Left lobe of liver (tissue), 2 donors: ENCODE results near the gene URB1. TPM values are rescaled to one million over a fixed set of nuclear protein-coding genes. Genes with fewer than 3 reads are reported as not detected.
A peak's percentile ranks its signal among the peaks of the same experiment; 100 is the strongest.

Experiments used
- ATAC-seq: fragments of 200-7000 bp; cut with Tn5 transposase; one replicate; pipeline ENCODE4 v1.9.1; 2020; ENCODE audit warnings: mild to moderate bottlenecking, moderate library complexity
- DNase-seq: peaks from one replicate; pipeline ENCODE4 v3.0.0-alpha.2; 2020; ENCODE audit warnings: low spot score
- total RNA-seq: library from RNA; stranded (reverse); gene quantifications from one replicate; pipeline ENCODE4 v1.2.1, GENCODE V29; 2021
- donor health status: DM: no; HTN: no; CAD: no; lungs with moderate emphysema.
- donor health status: DM: no; HTN: yes; CAD: no.

Gene URB1
- total RNA-seq, 1 donor from 2014 or later = 9.2 TPM

DNA sequence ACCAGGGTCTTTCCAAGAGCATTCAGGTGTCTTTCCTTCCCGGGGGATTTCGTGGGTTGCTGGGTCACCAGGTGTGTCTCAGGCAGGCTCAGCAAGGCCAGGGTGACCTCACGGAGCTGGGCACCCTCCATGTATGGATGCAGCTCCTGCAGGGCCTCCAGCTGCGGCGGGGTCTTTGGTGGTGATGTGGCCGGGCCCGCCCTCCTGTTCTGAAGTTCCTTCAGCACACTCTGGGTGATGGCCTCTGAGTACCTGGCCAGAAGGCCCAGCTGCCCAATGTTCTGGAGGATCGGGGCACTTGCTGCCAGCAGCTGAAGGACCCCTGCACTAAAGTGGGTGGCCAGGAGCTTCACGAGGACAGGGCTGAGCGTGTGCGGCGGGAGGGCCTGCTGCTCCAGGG lies 45.5 kb downstream of the URB1 start:
- DNase-seq (peak; percentile 40), ATAC-seq (no peak)

DNA sequence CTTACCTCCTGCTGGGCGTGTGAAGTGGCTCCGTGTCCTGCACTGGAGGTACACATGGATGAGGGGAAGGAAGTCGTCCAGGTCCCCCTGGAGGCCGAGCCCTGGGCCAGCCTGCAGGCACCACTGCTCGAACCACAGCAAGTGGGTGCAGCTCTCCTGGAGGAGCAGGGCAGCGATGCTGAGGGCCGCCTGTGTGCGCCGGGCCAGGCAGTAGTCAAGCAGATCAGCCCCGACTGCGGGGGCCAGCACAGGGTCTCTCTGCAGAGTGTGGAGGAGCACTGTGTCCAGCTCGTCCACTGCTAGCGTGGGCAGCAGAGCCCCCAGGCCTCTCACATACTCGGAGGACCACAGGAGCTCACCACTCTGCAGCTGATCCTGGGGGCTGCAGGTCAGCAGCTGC lies 45.9 kb downstream of the URB1 start:
- ATAC-seq = no peak
- DNase-seq = peak; percentile 36

DNA sequence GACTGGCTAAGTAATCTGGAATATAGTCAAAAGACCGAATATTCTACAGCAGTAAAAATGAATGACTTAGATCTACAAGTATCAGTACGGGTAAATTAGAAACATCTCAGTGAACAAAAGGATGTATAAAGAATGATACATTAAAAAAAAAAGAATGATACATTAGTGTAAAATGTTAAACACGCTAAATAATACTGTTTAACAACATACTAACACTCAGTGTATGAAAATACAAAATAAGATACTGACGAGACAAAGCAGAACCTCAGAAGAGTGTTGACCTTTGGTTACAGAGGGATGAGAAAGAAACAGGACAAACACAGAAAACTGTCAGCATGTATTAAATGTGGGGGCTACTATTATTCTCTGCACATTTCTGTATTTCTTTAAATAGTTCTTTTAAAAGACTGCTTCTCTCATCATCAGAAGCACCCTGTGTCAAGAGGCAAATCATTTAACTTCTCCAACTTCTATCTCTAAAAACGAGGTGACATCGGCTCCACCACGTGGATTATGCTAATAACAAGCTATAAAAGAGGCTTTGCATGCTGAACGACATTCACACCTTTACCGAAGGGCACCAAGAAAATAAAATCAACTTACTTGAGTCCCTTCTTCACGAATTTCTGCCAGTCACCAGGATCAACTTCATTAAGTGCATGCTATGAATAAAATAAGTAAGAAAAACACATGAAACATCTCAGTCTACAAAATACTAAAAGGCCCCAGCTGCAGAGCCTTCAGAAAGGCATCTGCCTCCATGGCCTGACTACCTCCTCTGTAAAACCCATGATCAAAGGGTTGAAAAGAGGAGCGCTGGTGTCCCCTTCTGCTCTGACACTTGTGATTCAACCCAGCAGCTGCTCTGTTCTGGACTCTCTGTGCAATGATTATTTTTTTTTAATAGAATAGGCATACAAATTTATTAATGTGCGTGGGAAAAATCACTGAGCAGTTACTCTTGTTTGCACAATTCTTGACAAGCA lies 51.7 kb downstream of the URB1 start:
- no peak for ATAC-seq
- peak; percentile 1 for DNase-seq

DNA sequence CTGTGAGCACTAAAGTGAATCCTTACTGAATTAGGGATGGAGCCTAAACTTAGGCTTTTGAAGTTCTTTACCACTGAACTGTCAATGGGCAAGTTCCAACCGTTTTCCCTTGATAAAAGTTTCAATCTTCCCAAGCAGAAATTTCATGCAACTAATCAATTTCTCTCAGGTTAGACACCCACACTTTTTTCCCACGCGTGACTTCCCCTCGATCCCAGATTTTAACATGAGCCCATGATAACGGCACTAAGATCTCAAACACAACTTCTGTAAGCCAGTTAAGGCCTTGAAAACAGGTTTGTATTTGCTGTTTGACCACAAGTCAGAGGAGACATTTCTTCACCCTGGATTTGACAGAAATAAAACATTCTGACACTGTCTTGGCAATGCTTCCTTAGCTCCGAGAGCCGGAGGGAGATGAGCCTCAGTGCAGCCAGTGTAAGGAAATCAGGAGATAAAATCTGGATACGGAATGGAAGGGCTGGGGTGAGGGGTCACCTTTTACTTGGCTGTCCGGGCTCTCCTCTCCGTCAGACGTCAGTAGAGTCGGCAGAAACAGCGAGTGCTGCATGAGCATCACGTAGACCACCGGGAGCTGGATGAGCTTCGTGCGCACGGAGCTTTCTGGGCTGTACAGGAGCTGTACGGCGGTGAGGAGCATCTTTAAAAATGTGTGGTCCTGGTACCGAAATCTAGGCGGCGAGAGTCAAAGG lies 54.4 kb downstream of the URB1 start:
- no peak for ATAC-seq

DNA sequence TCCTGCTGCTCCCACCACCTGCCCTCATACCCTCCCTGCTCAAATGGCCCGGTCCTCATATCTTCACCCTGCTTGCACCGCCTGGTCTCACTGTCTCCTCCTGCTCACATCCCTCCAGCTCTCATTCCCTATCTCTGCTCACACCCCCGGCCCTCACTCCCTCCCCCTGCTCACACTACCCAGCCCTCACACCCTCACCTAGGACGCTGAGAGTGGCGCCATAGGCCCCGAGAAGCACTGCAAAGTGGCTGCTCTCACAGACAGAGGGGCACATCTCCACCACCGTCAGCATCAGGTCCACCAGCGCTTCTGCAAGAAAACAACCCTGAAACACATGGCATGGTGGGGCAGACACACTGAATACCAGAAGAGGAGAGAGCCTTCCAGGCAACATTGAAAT lies 55.6 kb downstream of the URB1 start:
- ATAC-seq (no peak), DNase-seq (peak; percentile 27)

More for the DNA sequence above, 54.4 kb downstream of the URB1 start:
- peak; percentile 21 for DNase-seq

DNA sequence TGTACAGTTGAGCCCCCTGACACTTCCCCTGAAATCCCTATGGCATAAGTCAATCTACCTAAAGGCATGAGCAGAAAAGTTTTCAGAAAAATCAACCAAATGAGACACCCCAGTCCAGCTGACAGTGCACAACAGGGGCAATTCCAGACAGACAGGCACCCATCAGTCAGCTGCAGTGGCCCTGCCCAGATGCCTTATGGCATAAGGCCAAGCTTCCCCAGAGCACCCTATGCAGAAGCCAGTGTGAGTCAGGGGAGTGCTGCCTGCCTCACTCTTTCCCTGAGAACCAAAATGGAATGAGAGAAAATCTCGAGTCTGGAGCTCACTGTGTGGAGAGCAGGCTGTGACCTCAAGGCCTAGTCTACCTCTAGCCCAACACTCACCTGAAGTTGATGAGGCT lies 56.1 kb downstream of the URB1 start:
- peak; percentile 31 for ATAC-seq

DNA sequence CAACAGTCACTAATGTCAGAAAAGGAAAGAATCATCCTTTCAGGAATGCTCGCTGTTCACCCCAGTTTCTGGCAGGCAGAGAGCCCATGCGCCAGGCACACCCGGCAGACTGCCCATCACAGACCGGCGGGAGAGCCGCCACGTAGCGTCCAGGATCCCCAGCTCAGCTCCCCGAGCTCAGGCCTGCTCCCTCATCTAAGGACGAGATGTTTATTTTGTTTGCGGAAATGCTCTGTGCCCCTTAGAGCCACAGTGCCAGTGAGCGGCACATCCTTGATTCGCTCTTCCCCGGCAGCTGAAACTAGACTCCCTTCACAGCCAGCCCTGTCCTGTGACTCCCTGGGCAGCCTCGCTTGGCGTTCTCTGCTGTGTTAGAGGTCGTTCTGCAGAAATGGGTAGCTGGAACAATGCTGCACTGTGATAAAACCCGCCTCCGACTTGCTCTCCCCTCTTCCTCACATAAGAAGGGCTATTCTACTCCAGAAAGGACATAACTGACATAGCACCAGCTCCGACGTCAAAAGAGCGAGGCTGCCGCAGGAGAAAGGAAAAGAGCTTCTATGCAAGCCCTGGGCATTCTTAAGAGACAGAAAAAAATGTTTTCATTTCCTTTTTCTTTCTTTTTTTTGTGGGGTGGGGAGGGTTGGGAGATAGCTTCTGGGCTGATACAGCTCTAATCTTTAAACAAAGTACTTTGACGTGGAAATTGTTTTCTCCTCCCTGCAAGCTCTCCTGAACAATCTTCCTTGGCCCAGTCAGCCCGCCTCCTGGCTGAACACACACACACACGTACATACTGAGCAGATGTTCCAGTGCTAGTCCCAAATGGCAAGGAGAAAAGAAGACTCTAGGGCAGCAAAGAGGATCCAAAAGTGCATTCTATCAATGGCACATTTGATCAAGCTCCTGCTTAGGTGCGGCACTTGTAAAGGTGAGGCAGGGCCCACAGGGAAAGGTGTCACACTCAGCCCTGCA lies 56.9 kb downstream of the URB1 start:
- ATAC-seq = no peak

More for the DNA sequence above, 56.1 kb downstream of the URB1 start:
- DNase-seq = peak; percentile 33

DNA sequence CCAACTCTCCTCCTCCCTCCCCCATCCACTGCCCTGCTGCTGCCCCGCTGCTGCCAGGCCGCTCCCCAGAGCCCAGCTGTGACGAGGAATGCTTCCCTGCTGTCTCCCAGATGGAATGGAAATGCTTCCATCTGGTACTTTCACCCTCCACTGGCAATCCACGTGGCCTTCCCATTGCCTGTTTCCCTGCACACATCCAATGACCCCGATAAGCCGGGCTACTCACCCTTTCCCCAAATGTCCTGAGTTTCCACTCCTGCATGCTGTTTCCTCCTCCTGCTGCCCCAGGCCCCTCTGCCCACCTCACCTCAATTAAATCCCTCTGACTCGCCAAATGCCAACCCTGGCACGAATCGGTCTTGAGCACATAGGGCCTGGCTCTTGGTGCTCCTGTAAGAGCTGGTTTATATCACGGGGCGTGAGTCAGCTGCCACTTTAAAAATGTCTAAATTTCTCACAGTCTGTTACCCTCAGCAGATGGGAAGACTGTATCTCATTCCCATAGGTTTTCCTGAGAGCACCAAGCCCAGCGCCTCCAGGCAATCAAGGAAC lies 57.8 kb downstream of the URB1 start:
- ATAC-seq (no peak), DNase-seq (peak; percentile 23)

More for the DNA sequence above, 56.9 kb downstream of the URB1 start:
- peak; percentile 40 for DNase-seq

DNA sequence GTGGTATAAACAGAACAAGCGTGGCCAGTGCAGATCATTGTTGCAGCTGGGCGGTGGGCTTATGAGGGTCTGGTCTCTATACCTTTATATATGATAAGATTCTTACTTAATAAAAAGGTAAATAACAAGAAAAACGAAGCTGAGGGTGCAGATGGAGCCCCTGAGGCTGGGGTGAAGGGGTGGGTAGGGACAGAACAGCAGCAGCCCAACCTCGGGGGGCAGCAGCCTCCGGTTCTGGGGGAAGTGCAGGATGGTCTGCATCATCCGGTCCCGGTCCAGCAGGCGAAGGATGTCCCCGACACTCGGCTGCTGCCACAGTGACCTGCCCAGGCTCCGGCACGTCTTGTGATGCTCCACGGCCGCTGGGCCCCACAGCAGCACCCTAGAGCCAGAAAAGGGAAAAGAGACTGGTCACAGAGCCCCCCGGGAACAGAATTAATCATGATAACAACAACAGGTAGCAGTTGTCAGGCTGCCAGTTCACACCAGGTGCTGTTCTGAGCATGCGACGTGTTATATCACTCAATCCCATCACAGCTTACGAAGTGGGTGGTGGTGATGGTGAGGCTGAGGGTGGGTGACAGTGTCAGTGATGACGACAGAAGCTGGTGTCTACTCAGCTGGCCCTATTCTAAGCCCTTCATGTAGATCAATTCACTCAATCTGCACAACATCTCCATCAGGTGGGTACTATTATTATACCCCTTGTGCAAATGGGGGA lies 58.7 kb downstream of the URB1 start:
- ATAC-seq = no peak
- DNase-seq = peak; percentile 34

DNA sequence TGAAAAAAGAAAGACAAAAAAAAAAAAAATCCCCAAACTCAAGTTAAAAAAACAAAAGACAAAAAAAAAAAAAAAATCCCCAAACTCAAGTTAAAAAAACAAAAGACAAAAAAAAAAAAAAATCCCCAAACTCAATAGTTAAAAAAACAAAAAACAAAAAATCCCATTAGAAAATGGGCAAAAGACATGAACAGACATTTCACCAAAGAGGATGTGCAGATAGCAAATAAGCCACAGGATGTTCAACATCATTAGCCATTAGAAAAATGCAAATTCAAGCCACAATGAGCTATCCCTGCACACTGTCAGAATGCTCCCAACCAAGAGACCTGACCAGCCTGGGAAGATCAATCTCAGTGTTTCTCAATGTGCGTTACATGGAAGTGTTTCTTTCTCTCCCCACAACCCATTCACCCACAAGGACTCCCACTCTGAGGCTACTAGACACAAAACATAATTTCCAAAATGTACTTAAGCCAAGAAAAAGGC lies 60.3 kb downstream of the URB1 start:
- DNase-seq (peak; percentile 11), ATAC-seq (no peak)

DNA sequence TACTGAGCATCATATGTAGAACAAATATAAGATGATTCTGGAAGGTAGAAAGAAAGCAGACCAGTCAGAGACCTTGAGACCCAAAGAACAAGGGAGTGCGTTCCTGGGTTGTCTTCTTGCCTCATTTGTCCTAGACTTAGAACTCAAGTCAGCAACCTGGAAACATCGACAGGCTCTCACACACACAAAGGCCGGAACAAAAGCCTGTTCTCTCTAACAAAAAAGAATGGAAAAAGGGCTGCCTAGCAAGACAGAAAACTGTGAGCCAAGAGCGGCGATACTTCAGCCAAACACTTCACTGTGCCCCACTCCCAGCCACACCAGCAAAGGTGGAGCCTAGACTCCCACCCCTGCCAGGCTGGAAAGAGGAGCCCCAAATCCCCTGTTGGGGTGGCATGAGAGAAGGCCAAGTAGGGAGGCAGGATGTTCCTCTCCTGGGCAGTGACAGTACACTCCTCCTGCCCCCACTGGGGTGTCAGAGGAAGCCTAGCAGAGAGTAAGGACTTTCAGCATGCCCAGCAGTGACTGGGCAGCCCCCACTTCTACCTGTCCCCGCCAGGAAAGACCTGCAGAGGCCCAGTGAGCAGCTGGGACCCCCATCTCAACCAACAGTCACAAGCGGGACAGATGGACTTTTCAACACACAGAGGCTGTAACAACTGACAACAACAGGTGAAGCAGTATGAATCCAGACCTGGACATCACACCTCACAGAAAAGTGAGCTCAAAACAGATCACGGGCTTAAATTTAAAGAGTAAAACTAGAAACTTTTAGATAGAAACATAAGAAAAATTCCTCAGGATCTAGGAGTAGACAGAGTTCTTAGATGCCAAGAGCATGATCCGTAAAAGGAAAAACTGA lies 61.1 kb downstream of the URB1 start:
- DNase-seq (no peak), ATAC-seq (no peak)

DNA sequence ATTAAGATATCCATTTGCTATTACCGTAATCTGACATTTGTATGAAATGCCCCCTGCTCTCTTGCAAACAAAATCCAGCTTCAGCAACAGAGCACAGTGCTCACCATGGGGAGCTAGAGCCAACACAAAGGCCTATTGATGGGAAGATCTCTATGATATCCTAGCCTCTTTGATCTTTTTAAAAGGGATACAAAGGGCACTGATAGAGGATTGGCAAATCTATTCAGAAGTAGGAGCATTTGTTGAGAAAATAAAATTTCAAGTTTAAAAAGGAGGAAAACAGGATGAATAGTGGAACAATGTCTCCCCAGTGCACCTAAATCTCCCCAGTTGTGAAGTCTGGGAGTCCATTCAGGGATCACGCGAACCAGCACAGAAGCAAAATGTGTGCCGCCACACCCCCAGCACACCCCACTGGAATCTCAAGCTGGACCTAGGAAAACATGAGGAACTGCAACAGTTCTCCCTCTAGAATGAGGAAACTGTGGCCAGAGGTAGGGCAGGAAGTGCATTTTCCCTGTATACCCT lies 62.0 kb downstream of the URB1 start:
- peak; percentile 15 for DNase-seq
- ATAC-seq = no peak

DNA sequence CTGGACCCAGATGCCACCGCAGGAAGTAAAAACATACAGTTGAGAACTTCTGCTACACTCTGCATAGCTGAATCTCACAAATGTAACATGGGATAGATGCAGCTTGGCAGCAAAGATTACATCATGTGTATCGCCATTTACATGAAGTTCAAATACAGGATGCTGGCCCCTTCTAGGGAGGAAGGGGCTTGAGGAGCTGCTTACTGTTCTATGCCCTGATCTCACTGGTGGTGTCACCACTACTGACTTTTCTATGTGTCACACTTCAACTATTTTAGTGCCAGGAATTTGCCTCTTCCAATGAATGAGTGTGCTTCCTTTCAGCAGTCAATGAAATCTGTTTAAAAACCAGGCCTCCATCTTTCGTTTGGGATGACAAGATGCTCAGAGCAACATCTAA lies 63.0 kb downstream of the URB1 start:
- no peak for ATAC-seq
- no peak for DNase-seq

DNA sequence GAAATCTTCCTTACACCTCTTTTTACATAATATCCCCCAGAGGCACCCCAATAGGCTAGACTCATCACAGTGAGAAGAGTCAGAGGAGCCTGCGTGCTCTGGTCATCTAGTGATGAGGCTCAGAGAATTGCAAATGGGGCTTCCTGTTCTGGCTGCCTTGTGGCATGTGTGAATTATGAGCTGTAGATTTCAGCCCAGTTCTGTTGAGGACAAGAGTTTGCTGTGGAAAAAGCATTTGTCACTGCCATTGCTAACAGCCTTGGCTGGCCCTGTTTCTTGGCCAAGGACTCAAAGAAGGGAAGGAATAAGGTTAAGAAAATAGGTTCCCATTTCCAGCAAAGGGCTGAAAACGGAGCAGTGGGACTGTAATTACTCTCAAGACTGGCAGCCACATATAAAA lies 63.5 kb downstream of the URB1 start:
- DNase-seq (no peak), ATAC-seq (no peak)

DNA sequence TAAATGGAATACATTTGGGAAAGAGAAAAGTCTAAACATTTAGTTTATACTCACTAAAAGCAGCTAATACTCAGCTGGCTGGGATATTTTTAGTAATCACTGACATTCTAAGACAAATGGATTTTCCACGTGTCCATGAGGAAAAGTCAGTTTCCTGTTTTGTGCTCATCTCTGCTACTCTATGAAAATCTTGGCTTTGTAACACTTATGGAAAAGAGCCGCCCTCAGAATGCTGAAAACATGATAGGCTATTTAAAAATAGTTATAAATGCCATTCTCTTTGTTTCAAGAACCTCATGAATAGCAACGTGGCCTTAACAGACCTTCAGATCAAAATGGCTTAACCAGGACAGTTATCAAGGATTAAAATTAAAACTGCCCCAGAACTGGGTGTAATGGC lies 64.2 kb downstream of the URB1 start:
- peak; percentile 42 for ATAC-seq
- DNase-seq = no peak

DNA sequence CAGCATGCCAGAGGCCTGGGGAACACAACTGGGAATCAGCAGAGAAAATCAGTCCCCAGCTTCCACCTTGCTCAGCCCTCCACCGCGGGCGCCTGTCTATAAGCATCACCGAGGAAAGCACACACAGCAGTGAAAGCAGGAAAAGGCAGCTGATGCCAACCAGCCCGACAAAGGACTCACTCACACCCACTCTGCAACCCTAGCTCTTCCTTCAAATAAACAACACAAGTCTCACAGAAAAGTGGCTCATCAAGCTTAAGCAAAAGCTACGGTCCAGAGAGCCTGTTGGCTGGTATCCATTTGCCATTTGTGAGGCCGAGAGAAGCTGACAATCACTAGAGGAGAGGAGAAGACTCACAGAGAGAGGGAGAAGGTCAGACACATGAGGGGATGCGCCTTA lies 67.1 kb downstream of the URB1 start:
- DNase-seq (peak; percentile 23), ATAC-seq (no peak)

DNA sequence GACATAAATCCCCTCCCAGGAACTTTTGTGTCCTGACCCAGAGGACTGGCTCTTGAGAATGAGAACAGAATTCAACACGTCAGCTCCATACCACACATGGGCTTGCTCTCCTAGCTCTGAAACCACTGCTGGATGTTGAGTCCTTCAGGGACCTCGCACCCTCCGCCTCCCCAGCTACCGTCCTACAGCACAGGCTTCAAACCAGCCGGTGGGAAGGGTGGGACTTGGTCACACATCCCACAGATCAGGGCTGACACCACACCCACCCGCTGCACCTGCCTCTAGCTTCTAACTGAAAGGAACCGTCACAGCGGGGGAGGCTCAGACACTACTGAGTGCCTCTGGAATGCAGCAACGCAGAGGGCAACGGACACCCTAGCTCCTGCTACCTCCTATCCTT lies 70.1 kb downstream of the URB1 start:
- DNase-seq (peak; percentile 24), ATAC-seq (no peak)

DNA sequence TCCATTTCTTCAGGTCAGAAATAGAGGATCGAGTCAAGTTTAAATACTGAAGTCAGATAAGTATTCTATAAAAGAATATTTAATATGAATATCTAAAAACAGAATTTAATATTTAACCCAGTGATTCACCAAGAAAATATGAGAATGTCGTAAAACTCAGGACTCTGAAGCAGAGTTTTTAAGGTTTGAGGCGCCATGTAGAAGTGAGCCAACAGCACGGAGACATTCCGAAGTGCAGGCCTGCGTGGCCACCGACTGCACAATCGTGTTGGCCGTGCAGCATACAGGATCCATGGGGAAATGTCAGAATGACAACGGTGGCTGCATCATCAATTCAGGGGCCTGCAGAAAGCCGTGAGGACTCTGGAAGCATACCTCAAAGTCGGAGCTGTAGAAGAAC lies 70.7 kb downstream of the URB1 start:
- no peak for DNase-seq
- no peak for ATAC-seq
